Central memory CD8-positive, alpha-beta T cell (primary cell): Measurements from ENCODE around the gene USPL1.
A peak's percentile ranks its signal among the peaks of the same experiment; 100 is the strongest.
"Not testable (repeated sequence)": the region's sequence is repeated elsewhere in the genome, so short reads cannot be mapped to it uniquely, and the experiment has no call there.

Experiments
- ATAC-seq: fragments of 150-1000 bp; cut with Tn5 transposase; replicated peaks from 2 replicates; pipeline ENCODE4 v1.10.0; 2022; ENCODE audit warnings: mild to moderate bottlenecking, moderate FRiP score, moderate number of reproducible peaks; ENCODE audit not compliant: poor library complexity, severe bottlenecking; ENCODE audit errors: extremely low read depth
- DNase-seq, 2 donors: peaks; one replicate each; pipeline ENCODE4 v3.0.0; 2021; ENCODE audit warnings: low spot score in 2 of 2
- H3K27ac Mint-ChIP-seq: one replicate; pipeline ENCODE4 v1.8.0; 2022; ENCODE audit warnings: low read depth, mild to moderate bottlenecking, moderate library complexity, mixed read lengths
- H3K27me3 Mint-ChIP-seq: one replicate; pipeline ENCODE4 v1.8.0; 2022; ENCODE audit warnings: mixed read lengths
- H3K36me3 Mint-ChIP-seq: one replicate; pipeline ENCODE4 v1.8.0; 2022; ENCODE audit warnings: mild to moderate bottlenecking, moderate library complexity, mixed read lengths; ENCODE audit not compliant: insufficient read depth
- H3K4me1 Mint-ChIP-seq: one replicate; pipeline ENCODE4 v1.8.0; 2022; ENCODE audit warnings: mixed read lengths
- H3K4me3 Mint-ChIP-seq: one replicate; pipeline ENCODE4 v1.8.0; 2022; ENCODE audit warnings: mild to moderate bottlenecking, moderate library complexity, mixed read lengths
- H3K9me3 Mint-ChIP-seq: one replicate; pipeline ENCODE4 v1.8.0; 2022; ENCODE audit warnings: mixed read lengths

The USPL1 gene

DNA sequence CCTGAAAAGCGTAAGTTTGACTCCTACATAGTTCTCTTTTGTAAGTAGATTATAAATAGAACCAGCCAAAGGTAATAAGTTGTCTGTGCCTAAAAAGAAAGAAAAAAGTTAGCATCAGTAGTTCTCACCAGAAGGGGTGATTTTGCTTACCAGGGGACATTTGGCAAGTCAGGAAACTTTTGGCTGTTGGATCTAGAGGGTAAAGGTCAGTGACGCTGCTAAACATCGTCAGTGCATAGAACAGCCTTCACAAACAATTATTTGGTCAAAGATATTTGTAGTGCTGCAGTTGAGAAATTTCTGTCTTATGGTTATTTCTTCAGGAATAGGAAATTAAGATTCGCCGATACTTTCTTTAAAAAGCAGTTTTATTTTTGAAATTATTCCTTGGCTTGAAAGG lies 2.0 kb downstream of the USPL1 start:
- Mint-ChIP-seq H3K4me3 (no peak overlapping the region), H3K36me3 (peaks cover 30% of the 10 kb centered on the region), H3K4me1 (peaks cover 33% of the 10 kb centered on the region), H3K27ac (no peak overlapping the region), H3K9me3 (no peaks in the 10 kb centered on the region), H3K27me3 (no peaks in the 10 kb centered on the region)
- no peak for ATAC-seq
- no peak for DNase-seq

DNA sequence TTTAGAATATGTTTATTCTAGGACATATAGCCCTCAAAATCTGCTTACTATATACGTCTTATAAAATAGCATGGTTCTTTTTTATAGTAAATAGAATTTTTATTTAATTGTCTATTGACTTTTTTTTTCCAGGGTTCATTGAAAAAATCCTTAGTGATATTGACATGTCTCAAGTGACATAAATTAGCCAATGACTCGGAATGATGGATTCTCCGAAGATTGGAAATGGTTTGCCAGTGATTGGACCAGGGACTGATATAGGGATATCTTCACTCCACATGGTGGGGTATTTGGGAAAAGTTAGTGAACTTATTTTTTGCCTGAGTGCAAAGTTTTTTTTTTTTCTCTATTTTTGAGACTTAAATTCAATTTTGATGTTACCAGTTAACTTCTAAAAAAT lies 3.2 kb downstream of the USPL1 start:
- Mint-ChIP-seq H3K27ac (no peak overlapping the region), H3K27me3 (no peaks in the 10 kb centered on the region), H3K9me3 (no peaks in the 10 kb centered on the region), H3K4me1 (peaks cover 32% of the 10 kb centered on the region), H3K4me3 (no peak overlapping the region), H3K36me3 (peaks cover 34% of the 10 kb centered on the region)
- DNase-seq, result no peak
- no peak for ATAC-seq

DNA sequence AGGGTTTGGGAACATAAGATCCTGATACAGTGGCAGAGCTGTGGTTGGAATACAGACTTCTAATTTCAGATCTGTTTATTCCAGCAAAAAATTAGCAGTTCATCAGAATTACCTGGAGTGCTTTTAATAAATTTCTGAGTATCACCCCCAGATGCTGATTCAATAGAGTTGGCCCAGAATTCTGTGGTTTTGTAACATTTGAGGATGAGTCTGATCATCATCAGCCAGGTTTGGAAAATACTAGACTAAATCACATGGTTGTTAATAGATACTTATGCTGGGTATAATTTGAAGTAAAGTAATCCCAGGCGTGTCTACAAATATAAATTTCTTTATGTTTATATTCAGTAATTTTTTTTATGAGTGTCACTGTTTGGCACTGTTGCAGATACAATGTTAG lies 4.8 kb downstream of the USPL1 start:
- H3K4me1 Mint-ChIP-seq, result peaks cover 30% of the 10 kb centered on the region
- ATAC-seq (no peak), DNase-seq (no peak)
- H3K27me3 Mint-ChIP-seq, result no peaks in the 10 kb centered on the region
- H3K4me3 Mint-ChIP-seq, result no peak overlapping the region
- no peak overlapping the region for H3K27ac Mint-ChIP-seq
- H3K36me3 Mint-ChIP-seq, result peaks cover 35% of the 10 kb centered on the region
- no peaks in the 10 kb centered on the region for H3K9me3 Mint-ChIP-seq

DNA sequence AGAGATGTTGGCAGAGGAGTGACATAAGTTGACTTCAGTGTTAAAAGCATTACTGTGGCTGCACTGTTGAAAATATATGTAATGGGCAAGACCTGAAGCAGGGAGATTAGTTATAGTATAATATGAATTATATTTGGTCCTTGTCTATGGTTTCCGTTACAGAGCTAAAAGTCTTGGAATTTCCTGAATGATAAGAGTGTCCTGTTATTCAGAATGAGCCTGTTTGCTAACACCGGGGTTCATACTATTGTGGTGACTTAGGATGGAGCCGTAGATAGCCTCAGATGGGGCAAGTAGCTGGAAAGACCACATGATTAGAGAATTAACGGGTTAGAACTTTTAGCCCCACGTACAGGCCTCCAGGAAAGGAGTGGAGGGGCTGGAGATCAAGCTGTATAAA lies 5.7 kb downstream of the USPL1 start:
- Mint-ChIP-seq H3K27ac (no peak overlapping the region), H3K36me3 (peaks cover 39% of the 10 kb centered on the region), H3K4me3 (no peak overlapping the region), H3K27me3 (no peaks in the 10 kb centered on the region), H3K4me1 (peaks cover 36% of the 10 kb centered on the region), H3K9me3 (no peaks in the 10 kb centered on the region)
- no peak for DNase-seq
- no peak for ATAC-seq

DNA sequence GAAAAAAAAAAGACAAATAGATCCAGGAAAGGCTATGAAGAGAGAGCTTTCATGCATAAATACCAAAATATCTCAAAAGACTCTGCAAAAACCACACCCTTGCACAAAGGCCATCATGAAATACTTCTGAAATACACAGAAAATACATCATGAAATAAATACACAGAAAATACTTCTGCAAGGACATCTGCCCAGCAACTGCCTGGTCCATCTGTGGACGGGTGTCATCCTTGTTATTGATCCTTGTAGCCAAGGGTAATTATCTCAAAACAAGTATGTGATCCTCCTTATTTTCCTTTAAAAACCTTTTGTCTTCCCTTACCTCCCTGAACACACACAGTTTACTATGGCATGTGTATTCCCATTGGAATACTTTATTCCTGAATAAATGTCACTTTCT lies 6.9 kb downstream of the USPL1 start:
- H3K27ac Mint-ChIP-seq, result no peak overlapping the region
- peaks cover 46% of the 10 kb centered on the region for H3K36me3 Mint-ChIP-seq
- ATAC-seq (no peak), DNase-seq (no peak)
- H3K4me3 Mint-ChIP-seq, result no peak overlapping the region
- H3K4me1 Mint-ChIP-seq, result peaks cover 48% of the 10 kb centered on the region
- H3K27me3 Mint-ChIP-seq, result no peaks in the 10 kb centered on the region
- H3K9me3 Mint-ChIP-seq, result no peaks in the 10 kb centered on the region

DNA sequence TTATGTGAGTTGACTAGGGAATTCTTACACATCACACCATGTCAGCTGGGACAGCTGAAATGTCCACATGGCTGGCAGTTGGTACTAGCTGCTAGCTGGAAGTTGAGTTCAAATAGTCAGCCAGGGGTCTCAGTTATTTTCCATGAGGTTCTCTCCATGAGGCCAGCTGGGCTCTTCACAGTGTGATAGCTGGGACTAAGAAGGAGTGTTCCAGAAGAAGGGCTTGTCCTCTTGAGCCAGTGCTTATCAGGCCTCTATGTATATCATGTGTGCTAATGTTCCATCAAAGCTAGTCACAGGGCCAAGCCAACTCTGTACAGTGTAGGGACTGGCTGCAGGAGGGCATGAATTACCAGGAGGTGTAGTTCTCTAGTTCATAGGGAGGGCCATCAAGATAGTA lies 11.8 kb downstream of the USPL1 start:
- Mint-ChIP-seq H3K27ac (no peak overlapping the region), H3K36me3 (peaks cover 51% of the 10 kb centered on the region), H3K9me3 (no peaks in the 10 kb centered on the region), H3K4me3 (no peak overlapping the region), H3K27me3 (no peaks in the 10 kb centered on the region), H3K4me1 (peaks cover 53% of the 10 kb centered on the region)
- DNase-seq (no peak), ATAC-seq (no peak)

DNA sequence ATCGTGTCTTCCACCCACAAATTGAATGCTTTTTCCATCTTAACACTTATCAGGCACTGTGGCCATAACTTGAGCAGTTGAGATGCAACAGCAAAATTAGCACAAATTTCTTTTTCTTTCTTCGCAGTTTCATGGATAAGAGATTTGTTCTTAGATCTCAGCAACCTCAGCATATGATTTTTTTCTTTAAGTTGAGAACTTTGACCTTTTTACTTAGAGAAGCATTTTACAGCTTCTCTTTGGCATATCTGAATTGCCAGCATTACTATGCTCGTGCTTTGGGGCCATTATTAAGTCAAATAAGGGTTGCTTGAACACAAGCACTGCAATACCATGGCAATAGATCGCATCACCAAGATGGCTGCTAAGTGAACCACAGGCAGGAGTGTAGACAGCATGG lies 16.1 kb downstream of the USPL1 start:
- Mint-ChIP-seq H3K4me3 (no peak overlapping the region), H3K36me3 (peaks cover 55% of the 10 kb centered on the region)
- ATAC-seq, result no peak

DNA sequence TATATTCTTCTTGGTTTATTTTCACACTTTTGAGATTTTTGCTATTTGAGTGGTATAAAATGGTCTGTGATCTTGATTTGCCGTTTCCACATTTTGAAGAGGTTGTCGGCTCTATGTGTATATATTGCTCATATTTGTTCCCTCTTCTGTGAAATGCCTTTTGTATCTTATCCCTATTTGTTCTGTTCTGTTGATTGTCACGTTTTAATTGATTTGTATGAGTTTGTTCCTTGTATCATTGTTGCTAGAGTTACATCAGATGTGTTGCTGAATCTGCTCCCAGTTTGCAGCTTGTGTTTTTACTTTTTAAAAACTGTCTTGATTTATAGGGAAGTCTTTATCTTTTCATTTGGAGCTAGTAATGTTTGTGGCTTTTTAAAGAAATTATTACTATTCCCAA lies 17.1 kb downstream of the USPL1 start:
- no peaks in the 10 kb centered on the region for H3K27me3 Mint-ChIP-seq
- DNase-seq (no peak), ATAC-seq (no peak)
- peak overlapping the region; percentile 0 for H3K4me3 Mint-ChIP-seq
- no peaks in the 10 kb centered on the region for H3K9me3 Mint-ChIP-seq
- H3K36me3 Mint-ChIP-seq, result peaks cover 54% of the 10 kb centered on the region
- no peak overlapping the region for H3K27ac Mint-ChIP-seq
- peaks cover 49% of the 10 kb centered on the region for H3K4me1 Mint-ChIP-seq

More for the DNA sequence above, 16.1 kb downstream of the USPL1 start:
- no peak for DNase-seq
- H3K4me1 Mint-ChIP-seq, result peaks cover 58% of the 10 kb centered on the region
- H3K27me3 Mint-ChIP-seq, result no peaks in the 10 kb centered on the region
- H3K27ac Mint-ChIP-seq, result no peak overlapping the region
- H3K9me3 Mint-ChIP-seq, result no peaks in the 10 kb centered on the region

DNA sequence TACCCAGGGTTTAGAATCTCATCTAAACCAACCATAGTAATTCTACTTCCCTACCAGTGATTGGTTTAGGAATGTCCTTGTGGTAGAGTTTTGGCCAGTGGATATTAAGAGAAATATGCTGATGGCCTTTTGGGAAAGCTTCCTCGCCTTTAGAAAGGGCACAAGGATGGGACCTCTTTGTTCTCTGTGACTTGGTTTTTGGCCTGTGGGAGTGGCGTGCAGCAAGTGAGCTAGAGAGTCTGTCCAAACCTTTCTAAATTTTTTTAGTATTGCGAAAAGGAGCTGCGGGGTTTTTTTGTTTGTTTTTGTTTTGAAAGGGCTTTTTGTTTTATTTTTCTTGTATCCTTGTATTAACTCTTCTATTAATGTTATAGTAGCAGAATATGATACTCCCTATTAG lies 20.6 kb downstream of the USPL1 start:
- no peaks in the 10 kb centered on the region for H3K9me3 Mint-ChIP-seq
- H3K4me1 Mint-ChIP-seq, result peaks cover 48% of the 10 kb centered on the region
- peaks cover 52% of the 10 kb centered on the region for H3K36me3 Mint-ChIP-seq
- DNase-seq, result no peak
- no peak overlapping the region for H3K27ac Mint-ChIP-seq
- H3K27me3 Mint-ChIP-seq, result no peaks in the 10 kb centered on the region
- no peak overlapping the region for H3K4me3 Mint-ChIP-seq
- no peak for ATAC-seq

DNA sequence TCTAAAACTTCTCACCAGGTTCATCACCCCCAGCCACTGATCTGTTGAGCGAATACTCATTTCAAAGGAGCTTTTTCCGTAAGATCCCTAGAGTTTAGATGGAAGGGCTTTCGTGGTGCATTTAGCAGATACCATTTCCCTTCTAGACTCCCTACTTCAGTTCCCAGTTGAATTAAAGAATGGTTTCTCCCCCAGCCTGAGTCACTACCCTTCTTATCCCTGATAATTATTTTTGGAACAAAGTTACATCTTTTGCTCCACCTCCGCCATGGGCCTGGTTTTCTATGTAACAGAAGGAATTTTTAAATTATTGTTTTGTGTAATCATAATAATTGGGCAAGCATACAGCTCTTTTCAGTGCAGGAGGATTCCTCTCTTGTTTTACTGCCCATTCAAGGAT lies 22.0 kb downstream of the USPL1 start:
- no peaks in the 10 kb centered on the region for H3K9me3 Mint-ChIP-seq
- ATAC-seq, result no peak
- H3K27ac Mint-ChIP-seq, result no peak overlapping the region
- H3K4me3 Mint-ChIP-seq, result no peak overlapping the region
- peaks cover 56% of the 10 kb centered on the region for H3K36me3 Mint-ChIP-seq
- peaks cover 40% of the 10 kb centered on the region for H3K4me1 Mint-ChIP-seq
- DNase-seq, result no peak
- H3K27me3 Mint-ChIP-seq, result no peaks in the 10 kb centered on the region

DNA sequence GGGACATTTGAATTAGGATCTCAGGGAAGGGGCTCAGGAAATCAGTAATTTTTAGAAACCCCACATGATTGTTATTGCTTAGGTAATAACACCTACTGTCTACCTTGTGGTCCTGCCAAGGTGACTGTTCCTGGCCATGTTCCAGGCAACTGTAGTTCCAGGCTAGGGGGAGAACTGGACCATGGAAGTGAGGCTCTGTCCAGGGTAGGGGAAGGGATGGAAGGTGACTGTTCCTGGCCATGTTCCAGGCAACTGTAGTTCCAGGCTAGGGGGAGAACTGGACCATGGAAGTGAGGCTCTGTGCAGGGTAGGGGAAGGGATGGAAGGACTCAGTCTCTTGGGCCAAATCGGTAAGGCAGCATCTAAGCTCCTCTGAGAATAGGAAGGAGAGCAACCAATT lies 23.5 kb downstream of the USPL1 start:
- H3K9me3 Mint-ChIP-seq, H3K4me3 Mint-ChIP-seq, H3K27ac Mint-ChIP-seq, H3K27me3 Mint-ChIP-seq, DNase-seq, ATAC-seq: not testable (repeated sequence)
- Mint-ChIP-seq H3K36me3 (peaks cover 53% of the 10 kb centered on the region), H3K4me1 (peaks cover 29% of the 10 kb centered on the region)

DNA sequence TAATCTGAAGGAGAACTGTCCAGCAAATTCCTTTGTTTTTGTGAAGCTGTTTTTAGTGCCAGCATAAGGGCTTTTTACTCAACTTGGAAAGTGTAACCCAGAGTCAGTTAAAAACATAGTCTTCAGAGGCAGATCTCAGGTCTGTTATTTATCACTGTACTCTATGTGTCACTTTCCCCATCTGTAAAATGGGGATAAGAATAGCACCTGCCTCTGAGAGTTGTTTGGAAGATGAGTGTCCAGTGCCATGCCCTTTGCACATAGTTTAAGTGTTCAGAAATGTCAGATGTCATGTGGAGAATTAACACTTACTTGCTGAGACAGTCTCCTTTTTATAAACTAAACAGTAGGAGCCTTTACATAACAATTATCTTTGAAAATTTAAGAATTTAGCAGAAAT lies 27.9 kb downstream of the USPL1 start:
- peaks cover 37% of the 10 kb centered on the region for H3K4me1 Mint-ChIP-seq
- no peak for DNase-seq
- no peak for ATAC-seq
- H3K9me3 Mint-ChIP-seq, result no peaks in the 10 kb centered on the region
- no peaks in the 10 kb centered on the region for H3K27me3 Mint-ChIP-seq
- H3K4me3 Mint-ChIP-seq, result no peak overlapping the region
- H3K36me3 Mint-ChIP-seq, result peaks cover 59% of the 10 kb centered on the region
- no peak overlapping the region for H3K27ac Mint-ChIP-seq

DNA sequence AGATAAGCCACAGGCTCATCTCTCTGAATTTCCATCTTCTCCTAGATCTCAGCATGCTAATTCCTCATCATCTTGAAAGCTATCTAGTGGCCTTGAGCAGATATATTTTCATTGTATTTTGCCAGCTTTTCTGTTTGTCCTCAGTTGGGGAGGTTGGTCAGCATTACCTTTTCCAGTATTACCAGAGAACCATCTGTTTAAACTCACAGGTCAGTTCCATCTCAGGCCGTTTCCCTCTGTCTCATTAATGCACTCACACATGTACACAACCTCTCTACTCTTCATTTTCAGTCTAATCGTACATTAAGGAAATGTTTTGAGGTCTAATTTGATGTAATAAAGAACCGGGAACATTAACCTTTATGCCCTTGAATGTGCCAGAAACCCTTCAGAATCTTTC lies 29.7 kb downstream of the USPL1 start:
- Mint-ChIP-seq H3K4me3 (no peak overlapping the region), H3K27me3 (no peaks in the 10 kb centered on the region), H3K27ac (no peak overlapping the region), H3K36me3 (peaks cover 57% of the 10 kb centered on the region), H3K4me1 (peaks cover 44% of the 10 kb centered on the region), H3K9me3 (no peaks in the 10 kb centered on the region)
- DNase-seq (no peak), ATAC-seq (no peak)
